Right lobe of liver (tissue), 6 donors: ENCODE data around the gene PAK6. TPM values are rescaled to one million over a fixed set of nuclear protein-coding genes. Genes with fewer than 3 reads are reported as not detected.

ENCODE experiments used
- ATAC-seq, 4 donors: fragments of 200-7000 bp; cut with Tn5 transposase; one replicate each; pipeline ENCODE4 v1.9.1; 2020; ENCODE audit warnings: mild to moderate bottlenecking in 4 of 4, moderate library complexity in 4 of 4
- DNase-seq, 3 donors: peaks; one replicate each; pipeline ENCODE4 v3.0.0-alpha.2; 2020
- H3K27ac ChIP-seq, 3 donors: fragments of 200-600 bp; one replicate each; pipeline ENCODE4 v1.8.0; 2022
- H3K27me3 ChIP-seq, 2 donors: fragments of 200-600 bp; one replicate each; pipeline ENCODE4 v1.8.0; 2022
- H3K36me3 ChIP-seq, 4 donors: fragments of 200-600 bp; sonication (generic) in 1 of 4; one replicate each; pipeline versions ENCODE4 v1.5.1 to v1.8.0; 2017 to 2022; ENCODE audit warnings: control low read depth in 1 of 4
- H3K4me1 ChIP-seq, 4 donors: fragments of 200-600 bp; sonication (generic) in 1 of 4; one replicate each; pipeline versions ENCODE4 v1.5.1 to v1.8.0; 2017 to 2022; ENCODE audit warnings: control low read depth in 1 of 4
- H3K4me3 ChIP-seq, 3 donors: fragments of 200-600 bp; one replicate each; pipeline ENCODE4 v1.8.0; 2022
- H3K9me3 ChIP-seq, 4 donors: fragments of 200-600 bp; sonication (generic) in 1 of 4; one replicate each; pipeline versions ENCODE4 v1.5.1 to v1.8.0; 2017 to 2022; ENCODE audit warnings: control low read depth in 1 of 4
- POLR2A ChIP-seq: fragments of 450-650 bp; IDR thresholded peaks from one replicate; pipeline ENCODE4 v1.6.1; 2017; ENCODE audit warnings: antibody characterized with exemption, mild to moderate bottlenecking
- WGBS: methylation state at CpG from one replicate; pipeline ENCODE4 v1.1.6; 2018; ENCODE audit warnings: low coverage, low lambda C conversion rate; ENCODE audit not compliant: insufficient coverage; ENCODE audit errors: missing lambda C conversion rate; 5-methylcytosine and 5-hydroxymethylcytosine counted together
- intact Hi-C, 2 donors: fragments of 100-400 bp; cut with DNase I; formaldehyde crosslinking; loops; one replicate each; pipeline versions ENCODE4 v1.11.2 to v1.14.1; 2022
- total RNA-seq, 6 experiments: library from RNA; depleted of rRNA in 2 of 6; stranded (reverse); fragments of >200 nt in 2 of 6; fragmentation: NEBNext Ultra II Directional in 3 of 6; extraction: Animal tissue kit (Norgen Biotek cat#: 25700) in 3 of 6; gene quantifications; one replicate each; pipeline versions ENCODE4 v1.1.0 to v1.2.4, GENCODE V29; 2016 to 2023
- TF ChIP-seq, protein P1 (sequence below), 4 donors: fragments of 200-600 bp in 3 of 4; fragments of 450-650 bp in 1 of 4; IDR thresholded peaks; one replicate each; pipeline versions ENCODE4 v1.5.1 to v1.8.0; 2016 to 2022; ENCODE audit warnings: antibody characterized with exemption in 4 of 4, mild to moderate bottlenecking in 2 of 4
- donor health status: DM: no; HTN: yes; CAD: no.
- donor health status: DM: no; HTN: no; CAD: no.
- donor health status: DM: no; HTN: no; CAD: no.
- donor health status: DM: no; HTN: yes; CAD: no.
- donor health status: DM: no; HTN: yes; CAD: no.

PAK6 gene
- total RNA-seq, 6 experiments from 2014 or later, result 0.05 to 0.19 (median 0.10) TPM; not detected in 2

DNA sequence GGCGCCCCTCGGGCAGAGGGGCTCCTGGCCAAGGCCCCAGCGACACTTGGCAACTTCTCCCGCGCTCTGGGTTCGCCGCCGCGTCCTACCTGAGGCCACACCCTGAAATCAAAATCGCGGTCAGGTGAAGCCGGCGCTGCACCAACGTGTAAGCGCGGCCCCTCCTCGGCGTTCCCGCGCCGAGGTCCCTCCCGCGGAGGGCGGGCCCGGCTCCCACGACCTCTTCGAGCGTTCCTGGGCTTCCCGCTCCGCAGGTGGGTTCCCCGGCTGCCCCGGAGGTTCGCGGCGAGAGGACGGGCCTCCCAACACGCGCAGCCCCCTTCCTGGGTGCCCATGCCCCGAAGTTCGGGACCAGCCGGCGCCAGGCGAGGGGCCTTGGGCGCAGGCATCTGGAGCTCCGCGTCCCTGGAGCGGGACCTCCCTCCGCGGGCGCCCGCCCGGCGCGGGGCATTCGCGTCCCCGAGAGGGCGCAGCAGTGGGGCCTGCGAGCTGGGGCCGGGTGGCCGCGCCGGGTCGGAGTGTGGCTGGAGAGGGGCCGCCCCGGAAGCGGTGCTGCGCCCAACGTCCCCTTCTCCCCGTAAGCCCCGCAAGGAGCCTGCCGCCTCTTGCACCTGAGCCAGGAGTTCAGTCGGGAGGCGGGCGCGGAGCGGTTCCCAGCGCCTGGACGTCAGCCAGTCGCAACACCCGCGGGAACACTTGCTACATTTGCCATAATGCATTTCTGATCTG, 13.7 kb downstream of the PAK6 start:
- intact Hi-C loops, result no loop called here
- peak; percentile 23 to 73 (median 52) for ATAC-seq
- no peaks in the 10 kb centered on the region for H3K36me3 ChIP-seq
- H3K4me1 ChIP-seq, result peaks cover 0 to 14% (median 5%) of the 10 kb centered on the region in 4 donors
- H3K9me3 ChIP-seq, result no peaks in the 10 kb centered on the region
- peak in 1 of 3 donors; percentile 60 for DNase-seq
- H3K27me3 ChIP-seq, result peaks cover 0 to 17% of the 10 kb centered on the region in 2 donors
- no peak overlapping the region for H3K27ac ChIP-seq
- WGBS, result 0% methylated on average over 9 of the region's 82 CpGs
- TF ChIP-seq, protein P1, sequence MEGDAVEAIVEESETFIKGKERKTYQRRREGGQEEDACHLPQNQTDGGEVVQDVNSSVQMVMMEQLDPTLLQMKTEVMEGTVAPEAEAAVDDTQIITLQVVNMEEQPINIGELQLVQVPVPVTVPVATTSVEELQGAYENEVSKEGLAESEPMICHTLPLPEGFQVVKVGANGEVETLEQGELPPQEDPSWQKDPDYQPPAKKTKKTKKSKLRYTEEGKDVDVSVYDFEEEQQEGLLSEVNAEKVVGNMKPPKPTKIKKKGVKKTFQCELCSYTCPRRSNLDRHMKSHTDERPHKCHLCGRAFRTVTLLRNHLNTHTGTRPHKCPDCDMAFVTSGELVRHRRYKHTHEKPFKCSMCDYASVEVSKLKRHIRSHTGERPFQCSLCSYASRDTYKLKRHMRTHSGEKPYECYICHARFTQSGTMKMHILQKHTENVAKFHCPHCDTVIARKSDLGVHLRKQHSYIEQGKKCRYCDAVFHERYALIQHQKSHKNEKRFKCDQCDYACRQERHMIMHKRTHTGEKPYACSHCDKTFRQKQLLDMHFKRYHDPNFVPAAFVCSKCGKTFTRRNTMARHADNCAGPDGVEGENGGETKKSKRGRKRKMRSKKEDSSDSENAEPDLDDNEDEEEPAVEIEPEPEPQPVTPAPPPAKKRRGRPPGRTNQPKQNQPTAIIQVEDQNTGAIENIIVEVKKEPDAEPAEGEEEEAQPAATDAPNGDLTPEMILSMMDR (IDR thresholded peaks at IDR 0.05), result no peak
- no peak for TF ChIP-seq POLR2A
- H3K4me3 ChIP-seq, result peak overlapping the region; percentile 42 to 51 (median 44)

DNA sequence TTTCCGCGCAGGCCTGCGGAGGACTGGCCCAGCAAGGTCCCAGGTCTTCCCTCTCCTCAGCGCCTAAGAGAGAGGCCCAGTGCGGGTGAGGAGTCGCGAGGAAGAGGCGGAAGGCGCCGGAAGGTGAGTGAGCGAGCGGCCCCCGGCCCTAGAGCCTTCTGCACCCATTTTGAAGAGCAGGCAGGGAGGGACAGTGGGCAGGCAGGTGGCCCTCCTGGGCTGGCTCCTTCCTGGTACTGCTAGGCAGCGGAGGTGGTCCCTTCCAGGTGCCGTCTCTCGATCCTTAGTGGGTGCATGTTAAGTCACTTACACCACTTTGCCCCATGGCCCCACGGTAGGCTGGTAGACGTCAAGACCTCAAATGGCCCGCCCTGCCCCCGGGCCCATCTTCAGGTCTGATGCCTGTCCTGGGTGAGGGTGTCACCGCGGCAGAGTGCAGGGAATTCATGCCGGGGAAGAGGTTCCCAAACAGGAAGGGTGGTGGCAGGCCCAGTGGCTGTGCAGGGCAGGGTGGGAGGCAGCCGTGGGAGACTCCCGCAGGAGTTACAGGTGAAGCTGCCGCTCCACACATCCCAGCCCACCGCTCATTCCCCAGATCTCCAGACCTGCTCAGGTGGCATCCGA, 14.4 kb downstream of the PAK6 start:
- H3K27ac ChIP-seq, result no peak overlapping the region
- no peaks in the 10 kb centered on the region for H3K9me3 ChIP-seq
- DNase-seq, result peak in 1 of 3 donors; percentile 47
- WGBS, result 47% methylated on average over 14 of the region's 28 CpGs
- TF ChIP-seq, protein P1 (IDR thresholded peaks at IDR 0.05), result no peak
- TF ChIP-seq POLR2A, result no peak
- H3K27me3 ChIP-seq, result peaks cover 0 to 17% of the 10 kb centered on the region in 2 donors
- H3K4me1 ChIP-seq, result peaks cover 0 to 14% (median 5%) of the 10 kb centered on the region in 4 donors
- no peaks in the 10 kb centered on the region for H3K36me3 ChIP-seq
- ATAC-seq, result no peak
- intact Hi-C loops, result no loop called here
- H3K4me3 ChIP-seq, result peak overlapping the region; percentile 42 to 51 (median 44)

DNA sequence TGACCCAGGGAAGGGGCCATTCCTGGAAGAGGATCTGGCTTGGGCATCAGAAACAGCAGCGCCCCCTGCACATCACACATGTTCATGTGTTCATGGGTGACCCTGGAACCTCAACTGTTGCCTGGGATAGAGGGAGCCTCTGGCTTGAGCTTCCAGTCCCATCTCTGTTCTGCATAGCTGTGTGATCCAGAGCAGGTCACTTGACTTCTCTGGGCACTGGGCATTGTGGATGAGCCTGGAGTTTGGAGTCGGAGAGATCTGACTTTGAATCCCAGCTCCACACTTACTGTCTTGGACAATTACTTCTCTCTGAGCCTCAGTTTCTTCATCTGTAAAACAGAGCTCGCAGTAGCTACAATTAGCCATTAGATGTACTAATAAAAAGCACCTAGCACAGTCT, 15.6 kb downstream of the PAK6 start:
- 53% methylated on average over 2 of the region's 3 CpGs for WGBS
- no peak for TF ChIP-seq POLR2A
- TF ChIP-seq, protein P1 (IDR thresholded peaks at IDR 0.05), result no peak
- peak in 1 of 3 donors; percentile 8 for DNase-seq
- intact Hi-C loops, result no loop called here
- Histone ChIP-seq H3K27ac (no peak overlapping the region), H3K36me3 (no peaks in the 10 kb centered on the region), H3K27me3 (peaks cover 0 to 17% of the 10 kb centered on the region in 2 donors), H3K9me3 (no peaks in the 10 kb centered on the region), H3K4me1 (peaks cover 0 to 14% (median 5%) of the 10 kb centered on the region in 4 donors), H3K4me3 (no peak overlapping the region)
- no peak for ATAC-seq

DNA sequence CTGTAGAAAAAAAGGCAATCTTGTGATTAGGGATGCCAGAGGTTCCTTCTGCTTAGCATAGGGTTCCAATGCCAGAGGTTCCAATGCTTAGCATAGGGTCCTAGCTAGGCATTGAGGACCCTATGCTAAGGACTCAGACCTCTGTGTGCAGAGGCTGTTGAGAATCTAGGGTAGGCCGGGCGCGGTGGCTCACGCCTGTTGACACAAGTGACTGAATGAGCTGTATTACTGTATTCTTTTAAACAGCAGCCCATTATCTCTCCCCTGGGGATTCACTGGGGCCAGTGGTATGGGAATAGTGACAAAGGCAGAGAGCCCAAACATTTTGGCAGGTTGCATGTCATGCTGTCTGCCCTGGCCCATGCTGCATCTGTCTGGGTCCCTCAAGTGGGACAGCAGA, 16.2 kb downstream of the PAK6 start:
- no CpG with 5 or more reads among the region's 4 CpGs for WGBS
- intact Hi-C loops, result no loop called here
- Histone ChIP-seq H3K27me3 (peaks cover 0 to 17% of the 10 kb centered on the region in 2 donors), H3K4me1 (peaks cover 0 to 14% (median 5%) of the 10 kb centered on the region in 4 donors), H3K9me3 (no peaks in the 10 kb centered on the region), H3K4me3 (no peak overlapping the region), H3K27ac (no peak overlapping the region), H3K36me3 (no peaks in the 10 kb centered on the region)
- DNase-seq (peak in 1 of 3 donors; percentile 31), ATAC-seq (no peak)
- TF ChIP-seq, protein P1 (IDR thresholded peaks at IDR 0.05), result no peak
- no peak for TF ChIP-seq POLR2A
